ENCODE results near the gene FCRL1.
A peak's percentile ranks its signal among the peaks of the same experiment; 100 is the strongest.

The FCRL1 gene

GRCh38 chr1:157774412-157774811 lies 45.5 kb downstream of the FCRL1 start:
- TF ChIP-seq FOXM1 (IDR thresholded peaks at IDR 0.05; ENCODE audit: borderline replicate concordance) (no peak), BHLHE40 (IDR thresholded peaks at IDR 0.05; ENCODE audit: borderline replicate concordance) (no peak), FOXA1 (IDR thresholded peaks at IDR 0.05) (no peak), SP1 (IDR thresholded peaks at IDR 0.05) (no peak), TARDBP (IDR thresholded peaks at IDR 0.05) (no peak), LEF1 (IDR thresholded peaks at IDR 0.05; ENCODE audit: borderline replicate concordance) (no peak), ZNF384 (IDR thresholded peaks at IDR 0.05) (no peak), NFRKB (IDR thresholded peaks at IDR 0.05) (no peak), SUZ12 (IDR thresholded peaks at IDR 0.05) (no peak), FOXK2 (IDR thresholded peaks at IDR 0.05) (no peak), ARNT (IDR thresholded peaks at IDR 0.05) (no peak)
- CTCF ChIA-PET: no interaction called here
- POLR2A ChIA-PET: no interaction called here

GRCh38 chr1:157773493-157774350 lies 46.2 kb downstream of the FCRL1 start:
- TF ChIP-seq FOXK2 (IDR thresholded peaks at IDR 0.05) (no peak), PKNOX1 (IDR thresholded peaks at IDR 0.05) (no peak), TARDBP (IDR thresholded peaks at IDR 0.05) (no peak), SUZ12 (IDR thresholded peaks at IDR 0.05) (no peak), ZNF384 (IDR thresholded peaks at IDR 0.05) (no peak), L3MBTL2 (conservative IDR thresholded peaks at IDR 0.05) (no peak), ARNT (IDR thresholded peaks at IDR 0.05) (no peak), FOXA1 (IDR thresholded peaks at IDR 0.05) (no peak), SP1 (IDR thresholded peaks at IDR 0.05) (no peak), HDGF (IDR thresholded peaks at IDR 0.05; ENCODE audit: borderline replicate concordance) (no peak), NFRKB (IDR thresholded peaks at IDR 0.05) (no peak), FOXM1 (IDR thresholded peaks at IDR 0.05; ENCODE audit: borderline replicate concordance) (no peak), CTBP1 (IDR thresholded peaks at IDR 0.05; ENCODE audit: borderline replicate concordance) (no peak), ELF4 (IDR thresholded peaks at IDR 0.05) (no peak), BHLHE40 (IDR thresholded peaks at IDR 0.05; ENCODE audit: borderline replicate concordance) (no peak)
- CTCF ChIA-PET: interaction anchor here (0.9 kb wide), 1 partner anchor 194 kb away, joined by 3 read pairs; no protein-coding TSS in a partner anchor
- POLR2A ChIA-PET: no interaction called here
- peak; percentile 34 for DNase-seq (ENCODE audit: extremely low spot score)

More at GRCh38 chr1:157774412-157774811, 45.5 kb downstream of the FCRL1 start:
- no peak for DNase-seq (ENCODE audit: extremely low spot score)

- CTCF ChIA-PET: interaction anchor here (0.6 kb wide), 1 partner anchor 474 kb away, joined by 3 read pairs; no protein-coding TSS in a partner anchor
- no peak for DNase-seq (ENCODE audit: extremely low spot score)
Observed at GRCh38 chr1:157771661-157772425, 48.1 kb downstream of the FCRL1 start.

DNA sequence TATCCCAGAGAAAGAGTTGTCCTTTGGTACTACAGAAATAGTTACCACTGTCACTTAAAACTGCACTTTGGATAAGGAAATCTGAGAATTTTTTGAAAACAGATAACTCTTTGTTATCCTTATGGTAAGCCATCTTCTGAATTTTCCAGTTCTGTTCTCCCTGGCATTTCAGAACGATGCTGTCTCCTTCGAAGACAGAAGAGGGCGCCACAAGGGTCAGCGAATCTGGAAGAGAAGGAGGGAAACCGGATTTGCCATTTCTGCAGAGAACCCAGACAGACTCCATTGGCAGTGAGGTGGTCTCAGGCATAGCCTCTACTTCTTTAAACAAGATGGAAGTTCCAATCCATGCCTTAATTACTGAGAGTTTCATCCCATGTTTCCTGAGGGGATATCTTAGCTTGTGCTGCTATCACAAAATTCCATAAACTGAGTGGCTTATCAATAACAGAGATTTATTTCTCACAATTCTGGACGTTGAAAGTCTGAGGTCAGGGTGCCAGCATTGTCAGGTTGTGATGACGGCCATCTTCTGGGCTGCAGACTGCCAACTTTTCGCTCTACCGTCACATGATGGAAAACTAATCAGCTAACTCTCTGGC lies 49.4 kb downstream of the FCRL1 start:
- POLR2A ChIA-PET: no interaction called here
- CTCF ChIA-PET: interaction anchor here (0.6 kb wide), 1 partner anchor 86 kb away, joined by 3 read pairs; no protein-coding TSS in a partner anchor
- DNase-seq (ENCODE audit: extremely low spot score): peak; percentile 33
- no peak for TF ChIP-seq FOXK2 (IDR thresholded peaks at IDR 0.05)
- no peak for TF ChIP-seq SUZ12 (IDR thresholded peaks at IDR 0.05)
- no peak for TF ChIP-seq CTBP1 (IDR thresholded peaks at IDR 0.05; ENCODE audit: borderline replicate concordance)
- no peak for TF ChIP-seq NFRKB (IDR thresholded peaks at IDR 0.05)
- no peak for TF ChIP-seq BHLHE40 (IDR thresholded peaks at IDR 0.05; ENCODE audit: borderline replicate concordance)
- no peak for TF ChIP-seq TARDBP (IDR thresholded peaks at IDR 0.05)
- no peak for TF ChIP-seq ZNF384 (IDR thresholded peaks at IDR 0.05)
- TF ChIP-seq HDGF (IDR thresholded peaks at IDR 0.05; ENCODE audit: borderline replicate concordance): no peak
- no peak for TF ChIP-seq FOXA1 (IDR thresholded peaks at IDR 0.05)
- no peak for TF ChIP-seq SP1 (IDR thresholded peaks at IDR 0.05)
- TF ChIP-seq L3MBTL2 (conservative IDR thresholded peaks at IDR 0.05): no peak

More at GRCh38 chr1:157771661-157772425, 48.1 kb downstream of the FCRL1 start:
- POLR2A ChIA-PET: no interaction called here
- no peak for TF ChIP-seq L3MBTL2 (conservative IDR thresholded peaks at IDR 0.05)
- TF ChIP-seq FOXM1 (IDR thresholded peaks at IDR 0.05; ENCODE audit: borderline replicate concordance): no peak
- TF ChIP-seq LEF1 (IDR thresholded peaks at IDR 0.05; ENCODE audit: borderline replicate concordance): no peak
- no peak for TF ChIP-seq ELF4 (IDR thresholded peaks at IDR 0.05)
- no peak for TF ChIP-seq FOXA1 (IDR thresholded peaks at IDR 0.05)

DNA sequence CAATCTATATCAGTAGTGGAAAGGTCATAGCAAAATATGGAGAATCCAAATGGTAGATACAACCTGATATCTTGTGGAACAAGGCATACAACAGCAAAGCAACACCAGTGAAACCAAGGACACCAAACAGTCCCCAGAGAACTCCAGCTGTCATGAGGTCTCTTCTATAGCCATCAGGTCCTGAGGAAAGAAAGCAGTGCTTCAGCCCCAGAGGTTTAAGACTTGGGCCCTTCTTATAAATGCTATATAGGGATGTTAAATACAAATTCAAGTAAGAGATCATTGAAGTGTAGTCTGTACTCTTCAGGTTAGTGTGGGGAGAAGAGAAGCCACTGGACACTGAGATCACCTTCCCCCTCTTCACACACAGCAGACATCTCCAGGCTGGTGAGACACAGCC lies 53.1 kb downstream of the FCRL1 start:
- ChIA-PET POLR2A (no interaction called here), CTCF (no interaction called here)
- TF ChIP-seq CTBP1 (IDR thresholded peaks at IDR 0.05; ENCODE audit: borderline replicate concordance) (no peak), BHLHE40 (IDR thresholded peaks at IDR 0.05; ENCODE audit: borderline replicate concordance) (no peak), ELF4 (IDR thresholded peaks at IDR 0.05) (no peak), NFRKB (IDR thresholded peaks at IDR 0.05) (no peak), TARDBP (IDR thresholded peaks at IDR 0.05) (no peak), FOXM1 (IDR thresholded peaks at IDR 0.05; ENCODE audit: borderline replicate concordance) (no peak), SP1 (IDR thresholded peaks at IDR 0.05) (no peak), LEF1 (IDR thresholded peaks at IDR 0.05; ENCODE audit: borderline replicate concordance) (no peak), HDGF (IDR thresholded peaks at IDR 0.05; ENCODE audit: borderline replicate concordance) (no peak), L3MBTL2 (conservative IDR thresholded peaks at IDR 0.05) (no peak), FOXA1 (IDR thresholded peaks at IDR 0.05) (no peak), ZNF384 (IDR thresholded peaks at IDR 0.05) (no peak), PKNOX1 (IDR thresholded peaks at IDR 0.05) (no peak), SUZ12 (IDR thresholded peaks at IDR 0.05) (no peak), FOXK2 (IDR thresholded peaks at IDR 0.05) (no peak), ARNT (IDR thresholded peaks at IDR 0.05) (no peak)
- no peak for DNase-seq (ENCODE audit: extremely low spot score)
